ENCODE measurements around the gene GGT7. TPM values are rescaled to one million over a fixed set of nuclear protein-coding genes. Genes with fewer than 3 reads are reported as not detected.
A peak's percentile ranks its signal among the peaks of the same experiment; 100 is the strongest.

GGT7 gene
- polyA plus RNA-seq, 3 donors = 18.4 to 34.4 (median 22.8) TPM

GRCh38 chr20:34862724-34863123 is 9.9 kb downstream of the GGT7 start:
- DNase-seq (ENCODE audit: extremely low read depth in 1 of 11, low read depth in 9 of 11, low spot score in 4 of 11) = no peak

- no peak for DNase-seq (ENCODE audit: extremely low read depth in 1 of 11, low read depth in 9 of 11, low spot score in 4 of 11)
These were observed 11.1 kb downstream of the GGT7 start for GRCh38 chr20:34861386-34862084.

- no peak for DNase-seq (ENCODE audit: extremely low read depth in 1 of 11, low read depth in 9 of 11, low spot score in 4 of 11)
These were observed 12.7 kb downstream of the GGT7 start for GRCh38 chr20:34859826-34860545.

DNA sequence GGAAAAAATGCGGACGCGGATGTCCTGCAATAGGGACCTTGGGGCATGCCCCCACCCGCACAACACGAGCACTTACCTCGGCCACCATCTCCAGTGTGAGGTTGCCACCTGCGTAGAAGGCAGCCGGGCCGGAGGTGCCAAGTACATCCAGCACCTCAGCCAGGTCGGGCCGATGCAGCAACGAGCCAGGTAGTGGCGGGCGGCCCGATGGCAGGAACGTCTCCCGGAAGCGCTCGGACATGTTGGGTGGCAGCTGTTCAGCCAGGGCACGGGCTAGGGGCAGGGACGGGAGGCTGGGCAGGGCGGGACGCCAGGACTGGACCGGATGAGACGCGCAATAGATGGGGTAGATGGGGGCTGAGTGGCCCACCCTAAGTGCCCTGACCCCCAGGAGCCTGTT is 13.3 kb downstream of the GGT7 start:
- no peak for DNase-seq (ENCODE audit: extremely low read depth in 1 of 11, low read depth in 9 of 11, low spot score in 4 of 11)

DNA sequence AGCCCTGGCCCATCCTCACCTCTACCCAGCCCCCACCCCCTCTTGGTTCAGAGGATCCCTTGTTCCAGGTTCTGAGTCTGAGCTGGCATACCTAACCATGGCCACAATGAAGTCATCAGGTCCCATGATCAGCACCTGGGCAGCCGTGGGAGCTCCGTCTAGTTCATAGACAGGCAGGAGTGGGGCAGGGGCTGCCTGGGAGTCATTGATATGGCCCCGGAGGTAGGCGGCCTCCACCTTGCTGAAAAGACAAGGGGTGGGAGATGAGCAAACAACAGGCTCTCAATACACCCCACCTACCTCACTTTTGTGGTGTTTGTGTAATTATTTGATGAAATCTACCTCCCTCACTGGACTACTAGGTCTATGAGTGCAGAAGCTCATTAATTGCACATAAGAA is 20.4 kb downstream of the GGT7 start:
- DNase-seq (ENCODE audit: extremely low read depth in 1 of 11, low read depth in 9 of 11, low spot score in 4 of 11) = no peak

GRCh38 chr20:34850969-34851368 is 21.7 kb downstream of the GGT7 start:
- DNase-seq (ENCODE audit: extremely low read depth in 1 of 11, low read depth in 9 of 11, low spot score in 4 of 11) = no peak

- no peak for DNase-seq (ENCODE audit: extremely low read depth in 1 of 11, low read depth in 9 of 11, low spot score in 4 of 11)
These were observed 22.9 kb downstream of the GGT7 start for GRCh38 chr20:34849778-34850177.

- no peak for DNase-seq (ENCODE audit: extremely low read depth in 1 of 11, low read depth in 9 of 11, low spot score in 4 of 11)
These were observed 24.1 kb downstream of the GGT7 start for GRCh38 chr20:34848597-34848996.

DNA sequence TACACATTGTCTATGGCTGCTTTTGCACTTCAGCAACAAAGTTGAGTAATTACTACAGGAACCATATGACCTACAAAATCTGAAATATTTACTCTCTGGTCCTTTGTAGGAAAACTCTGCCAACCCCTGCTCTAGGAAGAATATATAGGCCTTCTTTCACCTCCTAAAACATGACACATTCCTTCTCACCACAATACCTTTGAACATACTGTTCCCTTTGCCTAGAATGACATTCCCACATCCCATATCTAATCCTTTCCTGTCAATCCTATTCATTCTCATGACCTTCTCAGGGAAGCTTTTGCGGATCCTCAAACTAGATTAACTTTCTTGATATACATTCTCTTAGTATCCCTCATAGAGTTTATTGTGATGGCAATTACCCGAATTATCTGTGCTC is 29.2 kb downstream of the GGT7 start:
- no peak for DNase-seq (ENCODE audit: extremely low read depth in 1 of 11, low read depth in 9 of 11, low spot score in 4 of 11)

DNA sequence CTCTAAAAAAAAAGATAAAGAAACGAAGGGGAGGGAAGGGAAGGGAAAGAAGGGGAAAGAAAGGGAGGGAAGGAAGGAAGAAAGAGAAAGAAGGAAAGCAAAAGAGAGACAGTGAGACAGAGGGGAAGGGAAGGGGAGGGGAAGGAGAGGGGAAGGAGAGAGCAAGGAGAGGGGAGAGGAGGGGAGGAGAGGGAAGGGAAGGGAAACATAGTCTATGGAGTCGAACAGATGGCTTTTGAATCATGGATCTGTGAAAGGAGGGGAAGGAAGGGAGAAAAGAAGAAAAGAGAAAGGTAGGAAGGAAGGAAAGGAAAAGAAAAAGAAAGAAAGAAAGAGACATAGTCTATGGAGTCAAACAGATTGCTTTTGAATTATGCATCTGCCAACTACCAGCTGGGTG is 30.5 kb downstream of the GGT7 start:
- DNase-seq (ENCODE audit: extremely low read depth in 1 of 11, low read depth in 9 of 11, low spot score in 4 of 11) = no peak

DNA sequence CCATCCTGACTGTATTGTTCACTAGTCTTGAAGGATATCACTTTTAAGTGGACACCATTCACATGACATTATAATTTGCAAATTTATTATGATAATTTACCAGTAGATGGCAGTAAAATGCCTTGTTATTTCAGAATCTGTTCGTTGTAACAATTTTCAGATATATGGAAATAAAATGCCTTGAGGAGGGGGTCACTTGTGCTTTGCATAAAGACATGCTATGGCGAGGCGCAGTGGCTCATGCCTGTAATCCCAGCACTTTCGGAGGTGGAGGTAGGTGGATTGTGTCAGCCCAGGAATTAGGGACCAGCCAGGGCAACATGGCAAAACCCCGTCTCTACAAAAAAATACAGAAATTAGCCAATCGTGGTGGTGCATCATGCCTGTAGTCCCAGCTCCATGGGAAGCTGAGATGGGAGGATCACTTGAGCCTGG is 38.2 kb downstream of the GGT7 start:
- peak in 7 of 11 donors; percentile 3 to 31 (median 7) for DNase-seq (ENCODE audit: extremely low read depth in 1 of 11, low read depth in 9 of 11, low spot score in 4 of 11)

DNA sequence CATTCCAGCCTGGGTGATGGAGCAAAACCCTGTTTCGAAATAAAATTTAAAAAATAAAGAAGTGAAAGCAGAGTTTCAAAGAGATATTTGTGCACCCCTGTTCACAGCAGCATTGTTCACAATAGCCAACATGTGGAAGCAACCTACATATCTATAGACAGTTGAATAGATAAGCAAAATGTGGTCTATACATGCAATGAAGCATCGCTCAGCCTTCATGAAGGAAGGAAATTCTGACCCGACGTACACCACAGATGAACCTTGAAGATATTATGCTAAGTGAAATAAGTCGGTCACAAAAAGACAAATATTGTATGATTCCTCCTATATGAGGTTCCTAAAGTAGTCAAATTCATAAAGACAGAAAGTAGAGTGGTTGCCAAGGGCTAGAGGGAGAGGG is 40.7 kb downstream of the GGT7 start:
- DNase-seq (ENCODE audit: extremely low read depth in 1 of 11, low read depth in 9 of 11, low spot score in 4 of 11) = no peak

- DNase-seq (ENCODE audit: extremely low read depth in 1 of 11, low read depth in 9 of 11, low spot score in 4 of 11) = no peak
These were observed 43.5 kb downstream of the GGT7 start for GRCh38 chr20:34829191-34829590.

DNA sequence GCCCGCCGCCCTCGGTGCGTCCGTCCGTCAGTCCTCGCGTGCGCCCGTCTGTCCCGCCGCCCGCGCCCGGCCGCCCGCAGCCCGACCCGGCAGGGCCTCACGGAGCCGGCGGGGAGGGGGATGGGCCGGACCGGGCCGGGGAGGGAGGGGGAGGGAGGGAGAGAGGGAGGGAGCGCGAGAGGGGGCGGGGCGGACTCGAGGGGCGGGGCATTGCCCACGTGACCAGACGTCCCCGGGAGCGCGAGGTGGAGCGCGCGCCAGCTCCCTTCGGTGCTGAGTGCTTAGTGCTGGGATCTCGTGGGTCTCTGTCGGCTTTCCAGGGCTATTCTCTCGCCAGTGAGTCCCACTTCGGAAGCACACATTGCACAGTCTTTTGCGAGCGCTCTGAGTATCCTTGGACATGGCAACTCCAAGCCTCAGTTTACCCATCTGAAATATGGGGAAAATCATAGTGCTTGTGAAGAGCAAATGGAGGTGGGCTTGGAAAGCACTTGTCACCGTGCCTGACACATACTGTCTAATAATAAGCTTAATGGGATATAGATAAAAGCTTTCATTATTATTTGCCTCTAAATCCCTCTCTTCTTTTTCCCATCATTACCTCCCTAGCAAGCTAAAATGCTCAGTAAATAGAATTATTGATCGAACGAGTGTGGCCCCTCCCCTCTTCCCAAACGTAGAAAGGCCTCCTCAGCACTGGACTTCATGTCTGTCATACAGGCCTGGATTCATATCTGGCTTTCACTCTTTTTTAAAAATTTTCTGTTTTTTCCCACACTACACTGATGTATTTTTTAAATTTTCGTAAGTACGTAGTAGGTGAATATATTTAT is 46.9 kb downstream of the GGT7 start, which contains the start of gene NCOA6:
NCOA6 (minus strand) TSS at position 122 of the 833 bp plus-strand sequence. CDS start 43,296 bp downstream, outside the sequence.
- DNase-seq (ENCODE audit: extremely low read depth in 1 of 11, low read depth in 9 of 11, low spot score in 4 of 11) = peak in 10 of 11 donors; percentile 44 to 79 (median 72)

DNA sequence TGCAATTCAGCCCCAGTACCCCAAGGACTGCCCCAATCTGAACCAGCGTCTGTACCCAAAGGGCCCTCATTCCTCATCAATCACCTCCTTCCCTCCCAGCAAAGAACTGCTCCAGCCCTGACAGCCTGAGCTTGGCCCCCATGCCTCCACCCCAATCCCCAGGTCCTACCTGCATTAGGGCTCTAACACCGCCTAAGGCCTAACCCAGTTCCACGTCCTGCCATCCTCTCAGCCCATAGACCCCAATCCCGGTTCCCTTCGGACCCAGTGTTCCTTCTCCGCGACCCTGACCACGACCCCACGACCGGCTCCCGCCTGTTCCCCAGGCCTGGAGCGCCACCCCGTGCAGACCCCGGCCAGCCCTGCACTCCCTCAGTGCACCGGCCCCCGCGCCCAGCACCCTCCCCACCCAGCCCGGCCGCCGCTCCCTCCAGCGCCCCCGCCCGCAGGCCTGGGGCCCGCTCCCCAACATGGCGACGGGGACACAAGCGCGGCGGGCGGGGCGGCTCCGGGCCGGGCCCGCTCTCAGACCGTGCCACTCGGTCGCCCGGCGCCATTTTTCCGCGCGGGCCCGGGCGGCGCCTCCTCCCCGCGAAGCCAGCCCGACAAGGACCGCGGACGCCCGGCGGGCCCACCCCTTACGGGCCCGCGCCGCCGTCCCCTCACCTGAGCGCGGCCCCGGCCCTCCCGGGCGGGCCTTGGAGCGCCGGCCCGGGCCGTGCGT is 47.7 kb downstream of the GGT7 start:
- DNase-seq (ENCODE audit: extremely low read depth in 1 of 11, low read depth in 9 of 11, low spot score in 4 of 11) = peak in 9 of 11 donors; percentile 19 to 41 (median 36)

GRCh38 chr20:34824452-34824805 is 48.2 kb downstream of the GGT7 start:
- DNase-seq (ENCODE audit: extremely low read depth in 1 of 11, low read depth in 9 of 11, low spot score in 4 of 11) = peak in 8 of 11 donors; percentile 31 to 64 (median 52)

- no peak for DNase-seq (ENCODE audit: extremely low read depth in 1 of 11, low read depth in 9 of 11, low spot score in 4 of 11)
These were observed 48.6 kb downstream of the GGT7 start for GRCh38 chr20:34824026-34824425.

DNA sequence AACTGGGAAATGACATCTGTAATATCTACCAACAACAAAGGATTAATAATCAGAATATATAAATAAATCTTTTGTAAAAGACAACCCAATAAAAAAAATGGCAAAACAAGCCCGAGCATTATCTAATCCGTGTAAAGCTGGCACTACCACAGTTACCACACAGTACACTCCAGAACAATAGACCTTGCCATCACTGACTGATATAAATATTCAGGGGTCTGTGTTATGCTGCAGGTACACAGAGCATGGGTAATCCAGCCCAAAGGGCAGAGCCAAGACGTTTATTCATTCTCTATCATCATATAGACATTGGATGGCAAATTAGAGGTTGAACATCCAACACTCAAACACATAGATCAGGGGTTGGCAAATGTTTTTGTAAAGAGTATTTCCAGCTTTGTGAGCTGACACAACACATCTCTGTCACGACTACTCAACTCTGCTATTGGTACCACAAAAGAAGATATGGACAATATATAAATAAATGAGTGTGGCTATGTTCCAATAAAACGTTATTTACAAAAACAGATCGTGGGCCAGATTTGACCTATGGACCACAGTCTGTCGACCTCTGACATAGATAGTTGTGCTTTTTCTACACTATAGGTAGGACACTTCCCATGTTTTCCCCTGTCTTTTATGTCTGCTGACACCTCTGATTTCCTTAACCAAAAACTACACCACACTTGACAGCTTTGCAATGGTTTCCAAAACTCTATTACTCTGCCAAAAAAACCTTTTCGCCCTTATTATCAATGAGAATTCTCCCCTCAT is 51.7 kb downstream of the GGT7 start:
- no peak for DNase-seq (ENCODE audit: extremely low read depth in 1 of 11, low read depth in 9 of 11, low spot score in 4 of 11)
